Osteocyte (in vitro differentiated cells): Measurements from ENCODE around the gene CCDC159. TPM values are rescaled to one million over a fixed set of nuclear protein-coding genes. Genes with fewer than 3 reads are reported as not detected.
"Not testable (repeated sequence)": the region's sequence is repeated elsewhere in the genome, so short reads cannot be mapped to it uniquely, and the experiment has no call there.

Experiments used
- DNase-seq: peaks from one replicate; pipeline ENCODE4 v3.0.0; 2021; ENCODE audit warnings: mixed read lengths; ENCODE audit not compliant: unreplicated experiment; ENCODE audit errors: extremely low spot score
- H3K27ac Mint-ChIP-seq: one replicate; pipeline ENCODE4 v1.8.0; 2021; ENCODE audit warnings: mild to moderate bottlenecking, mixed read lengths; ENCODE audit not compliant: unreplicated experiment
- H3K27me3 Mint-ChIP-seq: one replicate; pipeline ENCODE4 v1.8.0; 2021; ENCODE audit warnings: mixed read lengths; ENCODE audit not compliant: unreplicated experiment
- H3K36me3 Mint-ChIP-seq: one replicate; pipeline ENCODE4 v1.8.0; 2021; ENCODE audit warnings: mixed read lengths; ENCODE audit not compliant: unreplicated experiment
- H3K4me1 Mint-ChIP-seq: one replicate; pipeline ENCODE4 v1.8.0; 2021; ENCODE audit warnings: mixed read lengths; ENCODE audit not compliant: unreplicated experiment
- H3K4me3 Mint-ChIP-seq: one replicate; pipeline ENCODE4 v1.8.0; 2021; ENCODE audit warnings: mild to moderate bottlenecking, moderate library complexity, mixed read lengths; ENCODE audit not compliant: unreplicated experiment
- H3K9me3 Mint-ChIP-seq: one replicate; pipeline ENCODE4 v1.8.0; 2021; ENCODE audit warnings: mixed read lengths; ENCODE audit not compliant: unreplicated experiment
- CTCF ChIP-seq: fragments of 200-600 bp; sonication (generic); IDR thresholded peaks from 2 replicates; pipeline ENCODE4 v1.5.0; 2021; ENCODE audit warnings: antibody characterized with exemption, mild to moderate bottlenecking, moderate library complexity
- total RNA-seq: library from RNA; stranded (reverse); gene quantifications from 2 replicates; pipeline ENCODE4 v1.2.1, GENCODE V29; 2021

CCDC159 gene
- total RNA-seq, 1 donor from 2014 or later, result 28.1 TPM

- no peak overlapping the region for H3K27ac Mint-ChIP-seq
- peaks cover 3% of the 10 kb centered on the region for H3K36me3 Mint-ChIP-seq
- no peak overlapping the region for H3K4me3 Mint-ChIP-seq
- peaks cover 7% of the 10 kb centered on the region for H3K9me3 Mint-ChIP-seq
- peaks cover 31% of the 10 kb centered on the region for H3K4me1 Mint-ChIP-seq
- no peaks in the 10 kb centered on the region for H3K27me3 Mint-ChIP-seq
- no peak for DNase-seq
- TF ChIP-seq CTCF, result no peak
Observed at GRCh38 chr19:11347546-11348039, 1.3 kb downstream of the CCDC159 start.

- peaks cover 22% of the 10 kb centered on the region for H3K4me1 Mint-ChIP-seq
- H3K36me3 Mint-ChIP-seq, result peaks cover 3% of the 10 kb centered on the region
- no peak overlapping the region for H3K4me3 Mint-ChIP-seq
- DNase-seq, result no peak
- no peak for TF ChIP-seq CTCF
- peaks cover 7% of the 10 kb centered on the region for H3K9me3 Mint-ChIP-seq
- H3K27me3 Mint-ChIP-seq, result no peaks in the 10 kb centered on the region
- no peak overlapping the region for H3K27ac Mint-ChIP-seq
Observed at GRCh38 chr19:11349171-11349570, 2.9 kb downstream of the CCDC159 start.

- DNase-seq, H3K36me3 Mint-ChIP-seq, H3K27me3 Mint-ChIP-seq, H3K9me3 Mint-ChIP-seq, H3K27ac Mint-ChIP-seq: not testable (repeated sequence)
- peaks cover 12% of the 10 kb centered on the region for H3K4me1 Mint-ChIP-seq
- H3K4me3 Mint-ChIP-seq, result peak overlapping the region; percentile 32
Observed at GRCh38 chr19:11354102-11354501, 7.8 kb downstream of the CCDC159 start.

- H3K27ac Mint-ChIP-seq, result no peak within 1 kb of the TSS
- peak; percentile 96 for DNase-seq
- no peak for TF ChIP-seq CTCF
- no peaks in the 10 kb centered on the region for H3K9me3 Mint-ChIP-seq
- peaks cover 14% of the 10 kb centered on the region for H3K36me3 Mint-ChIP-seq
- H3K27me3 Mint-ChIP-seq, result no peaks in the 10 kb centered on the region
- H3K4me1 Mint-ChIP-seq, result peaks cover 12% of the 10 kb centered on the region
- H3K4me3 Mint-ChIP-seq, result peak within 1 kb of the TSS; percentile 83
Observed at GRCh38 chr19:11355160-11356073, 9.1 kb downstream of the CCDC159 start, which contains the start of gene PLPPR2. PLPPR2 (plus strand) TSS chr19:11355432; CDS start chr19:11357674, 2,242 bp downstream.

GRCh38 chr19:11356074-11356397 is 9.7 kb downstream of the CCDC159 start:
- Mint-ChIP-seq H3K27me3 (no peaks in the 10 kb centered on the region), H3K36me3 (peaks cover 15% of the 10 kb centered on the region), H3K9me3 (no peaks in the 10 kb centered on the region), H3K4me3 (peak overlapping the region; percentile 83), H3K4me1 (peaks cover 12% of the 10 kb centered on the region), H3K27ac (no peak overlapping the region)
- DNase-seq, result no peak
- no peak for TF ChIP-seq CTCF
